IMR-90 (cell line): ENCODE results near the gene BCL11B. TPM values are rescaled to one million over a fixed set of nuclear protein-coding genes. Genes with fewer than 3 reads are reported as not detected.

ENCODE experiments used
- ATAC-seq: fragments of 200-7000 bp; cut with Tn5 transposase; 2 replicates; pipeline ENCODE4 v1.9.1; 2020; ENCODE audit warnings: low read depth, mild to moderate bottlenecking, moderate library complexity
- BruUV-seq: library from RNA; stranded (reverse); fragments of 400-500 nt; replicated peaks from 2 replicates; lab custom pipeline; 2021; lab: Mats Ljungman, UMichigan
- CTCF ChIA-PET: fragments of 300-600 bp; formaldehyde crosslinking; extraction: SDS; loops from one replicate; lab custom pipeline; 2021; ENCODE audit warnings: antibody characterized with exemption; lab: Yijun Ruan, JAX
- POLR2A ChIA-PET: fragments of 300-600 bp; sonication (Branson Sonifier 250); formaldehyde crosslinking; loops from one replicate; lab custom pipeline; 2022; ENCODE audit warnings: antibody characterized with exemption; ENCODE audit not compliant: unreplicated experiment; lab: Charles Lee
- DNase-seq: peaks from one replicate; pipeline ENCODE4 v3.0.0; 2013
- H2AFZ ChIP-seq: replicated peaks from 2 replicates; pipeline ENCODE3; 2013; ENCODE audit warnings: low read length, mild to moderate bottlenecking; ENCODE audit not compliant: poor library complexity
- H2AK5ac ChIP-seq: 2 replicates; pipeline ENCODE4 v1.6.1; 2013; ENCODE audit warnings: low read depth, low read length, inconsistent platforms
- H2AK9ac ChIP-seq: replicated peaks from 2 replicates; pipeline ENCODE3; 2013; ENCODE audit warnings: mild to moderate bottlenecking, low read depth, low read length, moderate library complexity; ENCODE audit not compliant: poor library complexity
- H2BK120ac ChIP-seq: 2 replicates; pipeline ENCODE4 v1.6.1; 2013; ENCODE audit warnings: low read depth, low read length, inconsistent platforms
- H2BK15ac ChIP-seq: 3 replicates; pipeline ENCODE4 v1.6.1; 2013; ENCODE audit warnings: low read depth, low read length, inconsistent platforms
- H2BK20ac ChIP-seq: 2 replicates; pipeline ENCODE4 v1.6.1; 2013; ENCODE audit warnings: low read depth, mild to moderate bottlenecking, inconsistent platforms, low read length, moderate library complexity
- H2BK5ac ChIP-seq: 2 replicates; pipeline ENCODE4 v1.6.1; 2013; ENCODE audit warnings: mild to moderate bottlenecking, low read depth, low read length, inconsistent platforms; ENCODE audit not compliant: poor library complexity, severe bottlenecking
- H3K14ac ChIP-seq: replicated peaks from 2 replicates; pipeline ENCODE4 v1.6.1; 2013; ENCODE audit warnings: low read depth, low read length, inconsistent platforms
- H3K18ac ChIP-seq: 2 replicates; pipeline ENCODE4 v1.6.1; 2013; ENCODE audit warnings: low read depth, low read length, control low read depth
- H3K23ac ChIP-seq: 2 replicates; pipeline ENCODE4 v1.6.1; 2013; ENCODE audit warnings: low read depth, low read length, inconsistent platforms
- H3K27ac ChIP-seq: 2 replicates; pipeline ENCODE4 v1.5.1; 2013; ENCODE audit warnings: mild to moderate bottlenecking, control low read depth, low read length; ENCODE audit not compliant: insufficient read depth
- H3K27me3 ChIP-seq: 2 replicates; pipeline ENCODE4 v1.6.1; 2013; ENCODE audit warnings: low read length; ENCODE audit not compliant: control insufficient read depth, insufficient read depth
- H3K36me3 ChIP-seq: 2 replicates; pipeline ENCODE4 v1.6.1; 2013; ENCODE audit warnings: low read length, mixed read lengths; ENCODE audit not compliant: control insufficient read depth, insufficient read depth
- H3K4ac ChIP-seq: 2 replicates; pipeline ENCODE4 v1.6.1; 2013; ENCODE audit warnings: low read depth, low read length, inconsistent platforms
- H3K4me1 ChIP-seq: 2 replicates; pipeline ENCODE4 v1.6.1; 2013; ENCODE audit warnings: low read length, mixed read lengths; ENCODE audit not compliant: control insufficient read depth, insufficient read depth
- H3K4me2 ChIP-seq: 2 replicates; pipeline ENCODE4 v1.6.1; 2013; ENCODE audit warnings: low read depth, mild to moderate bottlenecking, control low read depth, low read length, moderate library complexity
- H3K4me3 ChIP-seq: 2 replicates; pipeline ENCODE4 v1.5.1; 2013; ENCODE audit warnings: low read depth, mild to moderate bottlenecking, control low read depth, low read length, moderate library complexity; ENCODE audit not compliant: insufficient read depth
- H3K56ac ChIP-seq: 2 replicates; pipeline ENCODE4 v1.6.1; 2013; ENCODE audit warnings: low read length, inconsistent platforms; ENCODE audit not compliant: insufficient read depth; ENCODE audit errors: extremely low read depth
- H3K79me1 ChIP-seq, 2 experiments: 2 replicates each; pipeline ENCODE4 v1.6.1; 2013; ENCODE audit warnings: low read length in 2 of 2, inconsistent platforms in 1 of 2, low read depth in 1 of 2
- H3K9ac ChIP-seq: 2 replicates; pipeline ENCODE4 v1.6.1; 2013; ENCODE audit warnings: low read depth, low read length, control low read depth
- H3K9me1 ChIP-seq: 2 replicates; pipeline ENCODE4 v1.6.1; 2013; ENCODE audit warnings: low read length, inconsistent platforms; ENCODE audit not compliant: insufficient read depth
- H3K9me3 ChIP-seq: 2 replicates; pipeline ENCODE4 v1.6.1; 2013; ENCODE audit warnings: low read length; ENCODE audit not compliant: control insufficient read depth, insufficient read depth
- H4K20me1 ChIP-seq: 2 replicates; pipeline ENCODE4 v1.6.1; 2013; ENCODE audit warnings: low read length, inconsistent platforms; ENCODE audit not compliant: insufficient read depth
- H4K5ac ChIP-seq: 2 replicates; pipeline ENCODE4 v1.6.1; 2013; ENCODE audit warnings: mild to moderate bottlenecking, low read depth, low read length, control low read depth
- H4K8ac ChIP-seq, 2 experiments: 2 replicates each; pipeline ENCODE4 v1.6.1; 2013; ENCODE audit warnings: low read depth in 2 of 2, low read length in 2 of 2, control low read depth in 1 of 2, inconsistent platforms in 1 of 2
- H4K91ac ChIP-seq: 2 replicates; pipeline ENCODE4 v1.6.1; 2013; ENCODE audit warnings: low read depth, low read length, inconsistent platforms; ENCODE audit not compliant: insufficient read depth
- MAFK ChIP-seq: IDR thresholded peaks from 2 replicates; pipeline ENCODE4 v1.6.1; 2012; ENCODE audit warnings: low read depth, low read length, improper control_type of control experiment
- RAD21 ChIP-seq: IDR thresholded peaks from 2 replicates; pipeline ENCODE4 v1.6.1; 2012; ENCODE audit warnings: low read length, improper control_type of control experiment
- RCOR1 ChIP-seq: IDR thresholded peaks from 2 replicates; pipeline ENCODE4 v1.6.1; 2012; ENCODE audit warnings: mild to moderate bottlenecking, low read length, improper control_type of control experiment; ENCODE audit not compliant: insufficient replicate concordance
- WGBS, 2 experiments: methylation state at CpG; one replicate each; pipeline versions ENCODE4 v1.1.5 to v1.1.7; 2013; ENCODE audit warnings: missing lambda C conversion rate in 2 of 2; ENCODE audit not compliant: insufficient read length in 1 of 2; ENCODE audit errors: extremely low coverage in 2 of 2; 5-methylcytosine and 5-hydroxymethylcytosine counted together
- dilution Hi-C: fragments of 300-500 bp; cut with HindIII; formaldehyde crosslinking; loops from one replicate; pipeline ENCODE4 v1.14.3; 2018; ENCODE audit warnings: low sequenced_read_pairs; ENCODE audit not compliant: unreplicated experiment
- in situ Hi-C: fragments of 300-500 bp; cut with MboI; formaldehyde crosslinking; loops from 3 replicates; pipeline ENCODE4 v1.14.3; 2019; ENCODE audit warnings: low sequenced_read_pairs, inconsistent platforms, mixed read lengths
- intact Hi-C: fragments of 100-400 bp; cut with micrococcal nuclease; formaldehyde crosslinking; loops from 2 replicates; pipeline ENCODE4 v1.10.0; 2022
- polyA plus RNA-seq, 3 experiments: library from polyadenylated mRNA; depleted of rRNA; stranded (reverse); fragments of >200 nt; gene quantifications; 2 replicates each; pipeline ENCODE4 v1.2.3, GENCODE V29; 2012; ENCODE audit warnings: low replicate concordance in 1 of 3
- total RNA-seq: library from RNA; depleted of rRNA; stranded (reverse); fragments of >200 nt; gene quantifications from 2 replicates; pipeline ENCODE4 v1.2.3, GENCODE V29; 2012

The BCL11B gene
- total and polyA plus RNA-seq, 2 of the 4 experiments (the other 2 are of a cell fraction), result under 0.01 TPM; not detected in 1

GRCh38 chr14:99141236-99141635, 130.8 kb downstream of the BCL11B start:
- H3K4me1 ChIP-seq, result no peaks in the 10 kb centered on the region
- TF ChIP-seq RAD21, result no peak
- no peak for TF ChIP-seq RCOR1
- no peak for TF ChIP-seq MAFK
- H3K9me3 ChIP-seq, result peaks cover 33% of the 10 kb centered on the region
- no TSS peak for BruUV-seq
- H2BK15ac ChIP-seq, result no peak overlapping the region
- no peak overlapping the region for H3K23ac ChIP-seq
- H4K5ac ChIP-seq, result no peak overlapping the region
- DNase-seq (no peak), ATAC-seq (no peak)
- H3K4ac ChIP-seq, result no peak overlapping the region
- dilution Hi-C loops (no loop called here), intact Hi-C loops (no loop called here), in situ Hi-C loops (no loop called here)
- CTCF ChIA-PET, result no interaction called here
- no peak overlapping the region for H2BK5ac ChIP-seq
- H2AFZ ChIP-seq, result no peak overlapping the region
- no peak overlapping the region for H4K91ac ChIP-seq
- H3K18ac ChIP-seq, result no peak overlapping the region
- no peak overlapping the region for H2AK5ac ChIP-seq
- POLR2A ChIA-PET, result no interaction called here
- H3K36me3 ChIP-seq, result no peaks in the 10 kb centered on the region
- no peak overlapping the region for H3K4me2 ChIP-seq
- no peak overlapping the region for H3K27ac ChIP-seq
- no peak overlapping the region for H4K8ac ChIP-seq
- H3K9me1 ChIP-seq, result no peaks in the 10 kb centered on the region
- H3K14ac ChIP-seq, result no peak overlapping the region
- no peaks in the 10 kb centered on the region for H3K79me1 ChIP-seq
- H3K56ac ChIP-seq, result no peak overlapping the region
- no peak overlapping the region for H3K9ac ChIP-seq
- no peak overlapping the region for H2BK20ac ChIP-seq
- no peaks in the 10 kb centered on the region for H4K20me1 ChIP-seq
- no peak overlapping the region for H3K4me3 ChIP-seq
- no peaks in the 10 kb centered on the region for H3K27me3 ChIP-seq
- no peak overlapping the region for H2AK9ac ChIP-seq
- 82% methylated on average over 3 of the region's 7 CpGs; no CpG with 5 or more reads in 1 of the 2 experiments for WGBS, 2 experiments
- H2BK120ac ChIP-seq, result no peak overlapping the region
